Measurements from ENCODE around the gene BTBD9. TPM values are rescaled to one million over a fixed set of nuclear protein-coding genes. Genes with fewer than 3 reads are reported as not detected.

Gene BTBD9
- polyA plus RNA-seq, 1 experiment: 5.4 TPM

GRCh38 chr6:38279963-38280588 lies 359.7 kb downstream of the BTBD9 start:
- no peak for DNase-seq (ENCODE audit: low read depth)
- ChIA-PET CTCF (interaction anchor here (0.6 to 1.3 kb wide), 5 partner anchors 10 to 245 kb away, joined by 3 to 4 read pairs (median 3); no protein-coding TSS in a partner anchor), POLR2A (no interaction called here)
- Histone ChIP-seq H3K36me3 (ENCODE audit: control insufficient read depth, insufficient read depth, low read length) (no peaks in the 10 kb centered on the region), H3K27me3 (ENCODE audit: control insufficient read depth, insufficient read depth, low read length) (no peaks in the 10 kb centered on the region), H3K4me3 (ENCODE audit: low read depth, low read length) (no peak overlapping the region)
- no peak for TF ChIP-seq CTCF (IDR thresholded peaks at IDR 0.05; ENCODE audit: insufficient read depth, low read depth, low read length)

GRCh38 chr6:38279423-38279822 lies 360.3 kb downstream of the BTBD9 start:
- CTCF ChIA-PET: interaction anchor here (0.6 to 1.3 kb wide), 8 partner anchors 10 to 269 kb away, joined by 3 to 4 read pairs (median 3); no protein-coding TSS in a partner anchor
- H3K36me3 ChIP-seq (ENCODE audit: control insufficient read depth, insufficient read depth, low read length): no peaks in the 10 kb centered on the region
- POLR2A ChIA-PET: interaction anchor here (0.5 to 0.6 kb wide), 2 partner anchors 422 to 461 kb away, joined by 3 to 4 read pairs; no protein-coding TSS in a partner anchor

DNA sequence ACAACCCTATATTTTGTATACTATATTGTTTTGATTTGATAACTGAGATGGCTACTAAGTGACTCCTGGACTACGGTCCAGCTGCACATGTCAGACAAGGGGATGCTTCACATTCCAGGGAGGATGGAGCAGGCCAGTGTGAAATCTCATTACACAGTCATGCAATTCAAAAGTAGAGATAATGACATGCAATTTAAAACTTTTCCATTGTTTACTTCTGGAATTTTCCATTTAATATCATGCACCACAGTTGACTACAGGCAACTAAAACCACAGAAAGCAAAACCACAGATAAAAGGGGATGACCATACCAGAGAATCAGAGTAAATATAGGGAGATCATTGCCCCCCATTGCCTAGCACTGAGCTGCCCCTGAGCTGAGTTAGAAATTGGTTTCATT lies 366.4 kb downstream of the BTBD9 start:
- Histone ChIP-seq H3K4me3 (ENCODE audit: low read depth, low read length) (no peak overlapping the region), H3K27me3 (ENCODE audit: control insufficient read depth, insufficient read depth, low read length) (no peaks in the 10 kb centered on the region), H3K36me3 (ENCODE audit: control insufficient read depth, insufficient read depth, low read length) (no peaks in the 10 kb centered on the region)
- CTCF ChIA-PET: no interaction called here
- DNase-seq (ENCODE audit: low read depth): peak; percentile 40
- TF ChIP-seq CTCF (IDR thresholded peaks at IDR 0.05; ENCODE audit: insufficient read depth, low read depth, low read length): no peak
- POLR2A ChIA-PET: no interaction called here

More at GRCh38 chr6:38279423-38279822, 360.3 kb downstream of the BTBD9 start:
- DNase-seq (ENCODE audit: low read depth): no peak
- TF ChIP-seq CTCF (IDR thresholded peaks at IDR 0.05; ENCODE audit: insufficient read depth, low read depth, low read length): peak; percentile 24; the same call in 1 of the 2 replicates
- H3K4me3 ChIP-seq (ENCODE audit: low read depth, low read length): no peak overlapping the region
- no peaks in the 10 kb centered on the region for H3K27me3 ChIP-seq (ENCODE audit: control insufficient read depth, insufficient read depth, low read length)

DNA sequence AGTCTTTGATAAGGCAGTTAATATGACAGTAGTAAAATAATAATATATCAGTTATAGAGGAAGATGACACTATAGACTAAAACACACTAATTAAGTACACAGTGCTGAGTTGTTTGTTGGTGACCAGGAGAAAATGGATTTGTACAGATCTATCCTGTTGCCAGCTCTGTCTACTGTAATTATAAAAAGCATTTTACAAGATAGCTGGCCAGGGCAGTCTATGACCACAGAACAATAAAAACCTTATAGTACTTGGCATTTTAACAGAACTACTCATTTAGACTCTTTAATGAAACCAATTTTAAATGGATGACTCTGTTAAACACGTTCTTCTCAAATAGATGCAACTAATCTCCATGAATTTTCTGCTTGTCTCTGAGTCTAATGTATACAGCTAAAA lies 367.5 kb downstream of the BTBD9 start:
- ChIA-PET POLR2A (no interaction called here), CTCF (interaction anchor here (1.3 kb wide), 1 partner anchor 237 kb away, joined by 3 read pairs; no protein-coding TSS in a partner anchor)
- Histone ChIP-seq H3K27me3 (ENCODE audit: control insufficient read depth, insufficient read depth, low read length) (no peaks in the 10 kb centered on the region), H3K4me3 (ENCODE audit: low read depth, low read length) (no peak overlapping the region), H3K36me3 (ENCODE audit: control insufficient read depth, insufficient read depth, low read length) (no peaks in the 10 kb centered on the region)
- TF ChIP-seq CTCF (IDR thresholded peaks at IDR 0.05; ENCODE audit: insufficient read depth, low read depth, low read length): no peak
- DNase-seq (ENCODE audit: low read depth): no peak

GRCh38 chr6:38271081-38271480 lies 368.6 kb downstream of the BTBD9 start:
- Histone ChIP-seq H3K36me3 (ENCODE audit: control insufficient read depth, insufficient read depth, low read length) (no peaks in the 10 kb centered on the region), H3K27me3 (ENCODE audit: control insufficient read depth, insufficient read depth, low read length) (no peaks in the 10 kb centered on the region), H3K4me3 (ENCODE audit: low read depth, low read length) (no peak overlapping the region)
- DNase-seq (ENCODE audit: low read depth): no peak
- POLR2A ChIA-PET: no interaction called here
- CTCF ChIA-PET: interaction anchor here (0.6 to 0.8 kb wide), 3 partner anchors 10 to 519 kb away, joined by 3 read pairs; no protein-coding TSS in a partner anchor
- TF ChIP-seq CTCF (IDR thresholded peaks at IDR 0.05; ENCODE audit: insufficient read depth, low read depth, low read length): no peak

All from BJ (cell line).